HL-60 (cell line): Measurements from ENCODE around the gene GMFB.

ENCODE experiments used
- GABPA ChIP-seq: IDR thresholded peaks from 2 replicates; pipeline ENCODE4 v1.6.1; 2012; ENCODE audit warnings: low read depth
- SPI1 ChIP-seq: IDR thresholded peaks from 2 replicates; pipeline ENCODE4 v1.6.1; 2012; ENCODE audit warnings: low read depth, mild to moderate bottlenecking, borderline replicate concordance
- TF ChIP-seq, protein P1 (sequence below): IDR thresholded peaks from one replicate; pipeline ENCODE4 v1.5.1; 2011; ENCODE audit warnings: low read length, control low read depth, inconsistent platforms; ENCODE audit not compliant: insufficient read depth

DNA sequence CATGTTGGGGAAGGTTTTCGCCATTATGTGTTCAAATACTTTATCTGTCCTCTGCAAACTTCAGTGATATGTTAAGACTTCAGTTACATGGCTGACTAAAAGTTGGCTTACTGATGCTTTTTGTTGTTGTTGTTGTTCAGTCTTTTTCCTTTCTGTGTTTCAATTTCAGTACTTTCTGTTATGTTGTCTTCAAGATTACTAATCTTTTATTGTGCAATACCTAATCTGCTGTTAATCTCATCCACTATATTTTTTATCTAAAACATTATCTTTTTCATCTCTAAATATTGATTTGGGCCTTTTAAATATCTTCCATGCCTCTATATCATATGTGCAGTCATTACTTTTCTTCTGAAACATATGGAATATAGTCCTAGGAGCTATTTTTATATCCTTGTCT, 27.9 kb upstream of the GMFB start:
- TF ChIP-seq, protein P1, sequence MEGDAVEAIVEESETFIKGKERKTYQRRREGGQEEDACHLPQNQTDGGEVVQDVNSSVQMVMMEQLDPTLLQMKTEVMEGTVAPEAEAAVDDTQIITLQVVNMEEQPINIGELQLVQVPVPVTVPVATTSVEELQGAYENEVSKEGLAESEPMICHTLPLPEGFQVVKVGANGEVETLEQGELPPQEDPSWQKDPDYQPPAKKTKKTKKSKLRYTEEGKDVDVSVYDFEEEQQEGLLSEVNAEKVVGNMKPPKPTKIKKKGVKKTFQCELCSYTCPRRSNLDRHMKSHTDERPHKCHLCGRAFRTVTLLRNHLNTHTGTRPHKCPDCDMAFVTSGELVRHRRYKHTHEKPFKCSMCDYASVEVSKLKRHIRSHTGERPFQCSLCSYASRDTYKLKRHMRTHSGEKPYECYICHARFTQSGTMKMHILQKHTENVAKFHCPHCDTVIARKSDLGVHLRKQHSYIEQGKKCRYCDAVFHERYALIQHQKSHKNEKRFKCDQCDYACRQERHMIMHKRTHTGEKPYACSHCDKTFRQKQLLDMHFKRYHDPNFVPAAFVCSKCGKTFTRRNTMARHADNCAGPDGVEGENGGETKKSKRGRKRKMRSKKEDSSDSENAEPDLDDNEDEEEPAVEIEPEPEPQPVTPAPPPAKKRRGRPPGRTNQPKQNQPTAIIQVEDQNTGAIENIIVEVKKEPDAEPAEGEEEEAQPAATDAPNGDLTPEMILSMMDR = no peak
- TF ChIP-seq GABPA (no peak), SPI1 (no peak)
